GM15510 (cell line): Measurements from ENCODE around the gene NOA1.

Source experiments
- POLR2A ChIP-seq: IDR thresholded peaks from 3 replicates; pipeline ENCODE4 v1.6.1; 2011; ENCODE audit warnings: borderline replicate concordance; ENCODE audit not compliant: insufficient read length; ENCODE audit errors: extremely low read depth

NOA1 gene

DNA sequence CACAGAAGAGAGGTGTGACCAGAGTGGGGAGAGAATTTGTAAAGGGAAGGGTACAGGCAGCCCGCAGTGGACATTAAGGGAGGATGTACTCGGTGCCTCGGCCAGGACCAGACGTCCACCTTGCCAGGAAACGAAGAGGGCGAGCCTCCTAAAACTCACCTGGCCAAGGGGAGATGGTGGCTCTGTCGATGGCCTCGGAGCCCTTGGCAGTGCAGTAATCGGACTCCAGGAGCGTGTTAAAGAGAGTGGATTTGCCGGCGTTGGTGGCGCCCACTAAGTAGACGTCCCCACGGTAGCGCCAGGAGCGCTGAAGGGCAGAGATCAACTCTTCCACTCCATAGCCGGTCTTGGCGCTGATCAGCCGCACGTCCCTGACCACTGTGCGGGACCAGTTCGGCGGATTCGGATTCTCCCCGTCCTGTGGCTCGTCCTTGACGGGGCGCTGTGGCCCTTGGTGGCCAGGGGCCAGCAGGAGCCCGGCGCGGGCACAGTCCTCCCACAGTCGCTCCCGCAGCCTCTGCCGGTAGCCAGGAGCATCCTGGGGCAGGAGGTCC is 1.0 kb downstream of the NOA1 start:
- no peak for TF ChIP-seq POLR2A

DNA sequence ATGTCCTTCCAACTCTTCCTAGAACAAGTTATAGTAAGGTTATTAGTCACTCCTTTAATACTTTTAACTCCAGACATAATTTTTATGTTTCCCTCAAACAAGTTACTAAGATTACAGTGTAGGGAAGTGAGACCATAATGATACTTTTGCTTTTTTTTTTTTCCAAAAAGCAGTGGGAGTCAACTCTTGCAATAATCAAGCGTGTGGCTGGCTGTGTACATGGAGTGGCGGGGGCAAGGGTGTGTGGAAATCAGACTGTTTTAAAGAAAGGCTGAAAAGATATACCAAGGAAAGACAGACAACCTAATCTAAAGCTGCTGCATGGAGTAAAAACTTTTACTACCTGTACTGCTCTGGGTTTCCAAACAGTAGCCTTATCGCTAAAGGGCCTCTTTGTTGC is 4.1 kb downstream of the NOA1 start:
- TF ChIP-seq POLR2A = no peak

DNA sequence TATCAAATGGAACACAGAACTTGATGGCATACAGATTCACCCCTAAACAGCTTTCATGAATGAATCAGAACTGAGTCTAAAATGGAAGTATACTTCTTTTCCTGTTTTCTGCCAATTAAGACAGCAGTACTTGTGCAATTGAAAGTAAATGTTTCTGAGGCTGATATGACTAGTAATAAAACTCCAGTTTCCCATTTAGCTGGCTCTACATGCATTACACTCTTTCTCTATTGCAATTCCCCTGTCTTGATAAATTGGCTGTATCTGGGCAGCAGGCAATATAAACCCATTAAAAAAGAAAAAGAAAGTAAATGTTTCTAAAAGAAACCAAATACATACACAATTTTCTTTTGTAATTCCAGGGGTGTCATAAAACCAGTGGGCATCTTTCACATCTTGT is 4.6 kb downstream of the NOA1 start:
- no peak for TF ChIP-seq POLR2A

DNA sequence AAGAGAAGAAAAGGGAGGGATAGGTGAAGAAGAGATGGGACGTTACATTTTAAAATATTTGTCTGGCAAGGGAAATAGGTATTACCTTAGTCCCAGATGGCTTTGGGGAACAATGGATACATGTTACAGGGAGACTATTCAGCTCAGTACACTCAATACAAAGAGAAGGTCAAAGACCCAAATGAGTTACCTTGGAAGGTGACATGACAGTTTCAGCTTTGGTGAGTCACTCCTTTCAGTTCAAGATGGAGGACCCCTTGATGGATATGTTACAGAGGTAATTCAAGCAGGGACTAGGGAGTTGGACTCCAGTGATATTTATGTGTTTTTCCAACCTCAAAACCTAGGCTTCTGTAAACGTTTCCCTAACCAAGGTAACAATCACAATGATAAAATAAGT is 5.0 kb downstream of the NOA1 start:
- TF ChIP-seq POLR2A = no peak

DNA sequence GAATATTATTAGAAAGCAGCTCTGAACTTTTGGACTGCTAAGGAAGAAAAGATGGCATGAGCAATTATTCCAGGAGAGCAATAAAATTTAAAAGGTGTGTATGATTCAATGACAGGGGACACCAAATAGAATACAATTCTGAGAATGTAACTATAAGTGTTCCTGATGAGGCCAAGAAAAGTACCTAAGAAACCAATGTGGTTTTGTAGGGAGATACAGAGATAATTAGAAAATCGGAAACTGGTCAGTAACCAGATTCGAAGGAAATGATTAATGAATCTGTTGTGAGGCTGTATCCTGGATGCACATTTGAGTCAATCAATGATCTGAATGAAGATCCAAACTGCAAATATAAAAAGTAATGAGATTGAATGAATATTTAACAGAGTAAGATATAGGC is 6.0 kb downstream of the NOA1 start:
- no peak for TF ChIP-seq POLR2A

DNA sequence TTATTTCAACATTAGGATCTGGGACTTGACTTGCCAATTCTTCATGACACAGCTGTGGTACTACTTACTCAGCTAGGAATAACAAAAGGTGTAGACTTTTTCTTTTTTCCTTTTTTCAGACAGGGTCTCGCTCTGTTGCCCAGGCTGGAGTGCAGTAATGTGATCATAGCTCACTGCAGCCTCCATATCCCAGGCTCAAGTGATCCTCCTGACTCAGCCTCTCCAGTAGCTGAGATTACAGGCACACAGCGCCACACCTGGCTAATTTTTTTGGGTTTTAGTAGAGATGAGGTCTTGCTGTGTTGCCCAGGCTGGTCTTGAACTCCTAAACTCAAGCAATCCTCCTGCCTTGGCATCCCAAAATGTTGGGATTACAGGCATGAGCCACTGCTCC is 16.3 kb downstream of the NOA1 start:
- TF ChIP-seq POLR2A = no peak

DNA sequence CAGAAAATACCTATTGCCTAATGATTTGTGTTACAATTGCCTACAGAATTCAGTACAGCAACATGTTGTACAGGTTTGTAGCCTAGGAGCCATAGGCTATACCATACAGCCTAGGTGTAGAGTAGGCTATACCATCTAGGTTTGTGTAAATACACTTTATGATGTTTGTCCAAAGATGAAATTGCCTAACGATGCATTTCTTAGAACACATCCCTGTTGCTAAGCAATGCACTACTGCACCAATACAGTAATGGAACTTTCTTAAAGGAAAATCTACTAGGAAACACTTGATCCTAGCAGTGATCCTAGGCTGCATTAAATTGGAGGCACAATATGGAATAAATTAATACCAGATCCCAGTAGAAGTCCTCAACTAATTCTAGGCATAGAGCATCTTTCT is 18.3 kb downstream of the NOA1 start:
- no peak for TF ChIP-seq POLR2A

DNA sequence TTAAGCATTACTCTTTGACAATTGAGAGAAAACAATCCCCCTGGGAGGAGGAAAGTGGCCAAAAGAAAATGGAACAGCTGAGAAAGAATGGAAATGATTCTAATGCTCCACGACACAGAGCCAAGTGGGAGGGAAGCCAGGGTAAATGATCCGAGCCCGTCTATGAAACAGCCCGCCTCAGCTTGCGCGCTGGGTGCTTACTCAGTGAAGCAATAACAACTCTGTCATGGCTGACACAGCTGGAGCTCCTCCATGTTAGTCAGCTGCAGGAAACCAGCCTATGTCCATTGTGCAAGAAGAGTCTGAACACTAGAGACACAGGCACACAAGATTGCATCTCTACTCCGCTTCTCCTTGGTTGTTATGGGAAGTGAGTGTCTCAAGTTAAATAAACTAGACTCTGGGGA is 19.3 kb downstream of the NOA1 start:
- no peak for TF ChIP-seq POLR2A

DNA sequence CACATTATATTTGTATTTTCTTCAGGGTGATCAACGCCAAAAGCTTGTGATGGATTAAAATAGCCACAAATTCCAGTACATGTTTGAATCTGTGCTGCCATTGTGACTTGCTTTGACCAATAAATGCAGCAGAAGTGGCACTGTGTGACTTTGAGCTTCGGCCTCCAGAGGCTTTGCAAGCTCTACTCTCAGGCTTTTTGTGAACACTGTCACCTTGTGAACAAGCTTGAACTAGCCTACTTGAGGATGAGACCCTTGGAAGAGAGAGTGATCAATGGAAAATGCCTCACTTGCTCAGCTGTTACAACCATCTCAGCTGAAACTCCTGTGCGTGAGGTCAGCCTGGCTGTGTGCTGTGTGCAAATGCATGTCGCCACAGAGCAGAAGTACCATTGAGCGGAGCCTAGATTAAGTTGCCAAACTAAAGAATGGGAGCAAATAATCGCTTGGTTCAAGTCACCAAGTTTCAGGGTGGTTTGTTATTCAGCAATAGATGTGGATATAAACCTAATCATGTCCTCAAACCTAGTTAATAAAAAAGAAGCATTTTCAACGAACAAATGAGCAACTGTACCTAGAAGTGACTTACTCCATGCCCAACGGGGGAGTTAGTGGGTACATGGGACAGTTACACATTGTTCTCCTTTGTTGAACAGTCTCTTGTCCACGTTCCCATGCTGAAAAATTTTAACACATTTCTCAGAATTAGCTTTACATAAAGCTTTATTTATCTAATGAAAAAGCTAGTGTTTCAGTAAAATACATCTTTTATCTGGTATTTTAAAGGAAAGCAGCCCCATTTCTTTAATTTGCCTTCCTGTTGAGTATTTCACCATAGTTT is 23.5 kb downstream of the NOA1 start:
- TF ChIP-seq POLR2A = no peak

DNA sequence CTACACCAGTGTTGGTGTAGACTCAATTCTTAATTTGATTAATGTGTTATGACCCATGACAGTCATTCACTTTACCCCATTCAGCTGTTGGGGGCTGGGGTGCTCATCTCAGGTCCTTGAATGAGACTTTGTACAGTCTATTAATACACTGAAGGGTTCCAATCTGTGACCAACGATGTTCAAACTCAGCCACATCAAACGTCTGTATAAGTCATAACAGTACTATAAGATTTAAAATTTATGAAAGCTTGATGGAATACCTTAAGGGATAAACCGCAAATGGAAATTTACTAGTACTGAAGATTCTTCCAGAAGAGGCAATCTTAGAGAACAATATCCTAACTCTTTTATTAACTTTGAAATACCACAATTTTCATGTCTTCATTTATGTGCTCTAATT is 36.0 kb downstream of the NOA1 start:
- TF ChIP-seq POLR2A = no peak

DNA sequence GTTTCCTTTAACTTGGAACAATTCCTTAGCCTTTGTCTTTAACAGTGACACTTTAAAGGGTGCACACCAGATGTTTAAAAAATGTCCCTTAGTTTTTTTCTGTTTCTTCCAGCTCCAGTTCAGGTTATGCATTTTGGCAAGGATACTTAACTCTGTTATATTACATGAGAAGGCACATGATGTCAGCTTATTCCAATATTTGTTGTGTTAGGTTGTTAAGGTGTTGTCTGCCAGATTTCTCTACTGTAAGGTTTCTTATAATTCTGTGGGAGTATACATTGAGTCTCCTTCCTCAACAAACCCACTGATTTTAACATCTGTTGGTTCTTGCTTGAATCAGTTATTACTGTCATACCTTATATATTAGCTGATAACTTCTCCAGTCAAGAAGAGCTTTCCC is 36.4 kb downstream of the NOA1 start:
- TF ChIP-seq POLR2A = no peak

DNA sequence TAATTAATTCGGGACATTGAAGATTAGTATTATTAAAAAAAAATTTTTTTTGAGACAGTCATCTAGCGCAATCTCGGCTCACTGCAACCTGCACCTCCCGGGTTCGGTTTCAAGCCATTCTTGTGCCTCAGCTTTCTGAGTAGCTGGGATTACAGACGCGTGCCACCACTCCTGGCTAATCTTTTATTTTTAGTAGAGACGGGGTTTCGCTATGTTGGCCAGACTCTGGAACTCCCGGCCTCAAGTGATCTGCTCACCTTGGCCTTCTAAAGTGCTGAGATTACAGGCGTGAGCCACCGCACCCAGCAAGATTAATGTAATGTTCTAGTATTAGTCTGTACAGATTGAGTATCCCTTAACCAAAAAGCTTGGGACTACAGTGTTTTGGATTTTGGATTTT is 37.0 kb downstream of the NOA1 start:
- TF ChIP-seq POLR2A = no peak

DNA sequence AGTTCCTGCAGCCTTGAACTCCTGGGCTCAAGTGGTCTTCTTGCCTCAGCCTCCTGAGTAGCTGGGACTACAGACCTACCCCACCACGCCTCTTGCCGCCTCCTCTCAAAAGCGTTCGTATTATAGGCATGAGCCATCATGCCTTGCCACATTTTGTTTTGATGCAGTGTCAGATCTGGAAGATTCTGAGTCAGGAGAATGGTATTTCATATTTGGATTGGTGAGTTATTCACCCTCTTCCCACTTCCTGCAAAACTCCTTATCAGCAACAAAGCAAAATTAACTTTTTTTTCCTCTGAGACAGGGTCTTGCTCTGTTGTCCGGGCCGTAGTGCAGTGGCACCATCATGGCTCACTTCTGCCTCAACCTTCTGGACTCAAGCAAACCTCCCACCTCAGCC is 40.1 kb downstream of the NOA1 start:
- TF ChIP-seq POLR2A = no peak

DNA sequence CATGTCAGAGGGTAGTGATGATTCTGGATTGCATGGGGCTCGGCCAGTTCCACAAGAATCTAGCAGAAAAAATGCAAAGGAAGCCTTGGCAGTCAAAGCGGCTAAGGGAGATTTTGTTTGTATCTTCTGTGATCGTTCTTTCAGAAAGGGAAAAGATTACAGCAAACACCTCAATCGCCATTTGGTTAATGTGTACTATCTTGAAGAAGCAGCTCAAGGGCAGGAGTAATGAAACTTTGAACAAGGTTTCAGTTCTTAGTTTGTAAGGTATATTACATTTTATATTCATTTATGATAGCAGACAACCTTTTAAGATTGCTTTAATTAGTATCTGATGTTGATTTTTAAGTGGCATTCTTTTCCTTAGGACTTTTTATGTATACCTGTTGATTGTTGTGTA is 45.5 kb downstream of the NOA1 start:
- no peak for TF ChIP-seq POLR2A

DNA sequence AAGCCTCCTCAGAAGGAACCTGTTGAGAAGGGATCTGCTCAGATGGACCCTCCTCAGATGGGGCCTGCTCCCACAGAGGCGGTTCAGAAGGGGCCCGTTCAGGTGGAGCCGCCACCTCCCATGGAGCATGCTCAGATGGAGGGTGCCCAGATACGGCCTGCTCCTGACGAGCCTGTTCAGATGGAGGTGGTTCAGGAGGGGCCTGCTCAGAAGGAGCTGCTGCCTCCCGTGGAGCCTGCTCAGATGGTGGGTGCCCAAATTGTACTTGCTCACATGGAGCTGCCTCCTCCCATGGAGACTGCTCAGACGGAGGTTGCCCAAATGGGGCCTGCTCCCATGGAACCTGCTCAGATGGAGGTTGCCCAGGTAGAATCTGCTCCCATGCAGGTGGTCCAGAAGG is 46.8 kb downstream of the NOA1 start:
- no peak for TF ChIP-seq POLR2A

DNA sequence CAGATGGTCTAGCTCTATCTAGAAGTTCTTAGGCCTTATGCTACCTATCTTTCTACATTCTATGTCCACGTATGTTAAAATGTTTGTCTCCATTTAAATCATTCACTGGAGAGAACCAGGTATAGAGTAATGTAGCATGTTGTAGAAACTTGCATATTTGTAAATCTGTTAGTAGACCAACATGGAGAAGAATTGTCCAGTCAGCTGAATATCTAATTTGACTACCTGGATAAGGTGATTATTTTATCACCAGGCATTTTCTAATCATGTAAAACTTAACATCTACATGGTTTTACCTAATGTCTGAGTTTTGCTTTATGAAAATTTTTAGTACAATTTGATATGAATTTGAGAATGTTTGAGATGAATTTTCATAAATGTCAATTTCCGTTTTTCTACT is 50.2 kb downstream of the NOA1 start:
- no peak for TF ChIP-seq POLR2A
